Liver (tissue), 9 donors: ENCODE measurements around the gene OR6A2. TPM values are rescaled to one million over a fixed set of nuclear protein-coding genes. Genes with fewer than 3 reads are reported as not detected.

ENCODE experiments used
- DNase-seq: peaks from one replicate; pipeline ENCODE4 v3.0.0-alpha.2; 2017; ENCODE audit warnings: low spot score
- H3K27ac ChIP-seq, 2 donors: one replicate each; pipeline ENCODE4 v1.7.0; 2013; ENCODE audit warnings: inconsistent platforms in 2 of 2, low read length in 2 of 2, control low read depth in 1 of 2, low read depth in 1 of 2, mild to moderate bottlenecking in 1 of 2
- H3K27me3 ChIP-seq, 4 donors: one replicate each; pipeline versions ENCODE4 v1.6.1 to v1.7.0; 2013; ENCODE audit warnings: low read length in 3 of 4, inconsistent platforms in 1 of 4, mild to moderate bottlenecking in 1 of 4, moderate library complexity in 1 of 4; ENCODE audit not compliant: control insufficient read depth in 4 of 4, insufficient read depth in 4 of 4
- H3K36me3 ChIP-seq, 4 donors: one replicate each; pipeline versions ENCODE4 v1.6.1 to v1.7.0; 2013; ENCODE audit warnings: low read length in 3 of 4, mild to moderate bottlenecking in 3 of 4, low read depth in 1 of 4, moderate library complexity in 1 of 4; ENCODE audit not compliant: control insufficient read depth in 4 of 4, insufficient read depth in 3 of 4
- H3K4me1 ChIP-seq, 4 donors: one replicate each; pipeline versions ENCODE4 v1.6.1 to v1.7.0; 2013; ENCODE audit warnings: low read length in 3 of 4, mild to moderate bottlenecking in 3 of 4, moderate library complexity in 1 of 4; ENCODE audit not compliant: control insufficient read depth in 4 of 4, insufficient read depth in 4 of 4
- H3K4me3 ChIP-seq, 3 donors: one replicate each; pipeline versions ENCODE4 v1.6.1 to v1.7.0; 2013; ENCODE audit warnings: low read length in 3 of 3, control low read depth in 1 of 3, low read depth in 1 of 3, mild to moderate bottlenecking in 1 of 3
- H3K9ac ChIP-seq, 2 donors: one replicate each; pipeline ENCODE4 v1.7.0; 2013; ENCODE audit warnings: low read length in 2 of 2, mild to moderate bottlenecking in 2 of 2, moderate library complexity in 2 of 2, control low read depth in 1 of 2, low read depth in 1 of 2
- H3K9me3 ChIP-seq, 4 donors: one replicate each; pipeline versions ENCODE4 v1.6.1 to v1.7.0; 2013; ENCODE audit warnings: low read length in 3 of 4; ENCODE audit not compliant: control insufficient read depth in 4 of 4
- ATF3 ChIP-seq: IDR thresholded peaks from 2 replicates; pipeline ENCODE4 v1.6.1; 2016; ENCODE audit warnings: antibody characterized with exemption
- EGR1 ChIP-seq, 2 donors: IDR thresholded peaks; 2 replicates each; pipeline ENCODE4 v1.6.1; 2016 to 2018; ENCODE audit warnings: antibody characterized with exemption in 2 of 2, low read depth in 2 of 2
- FOXA1 ChIP-seq: IDR thresholded peaks from 2 replicates; pipeline ENCODE4 v1.6.1; 2016; ENCODE audit warnings: antibody characterized with exemption
- GABPA ChIP-seq, 2 donors: IDR thresholded peaks in 1 of 2; conservative IDR thresholded peaks in 1 of 2; 2 replicates each; pipeline ENCODE4 v1.6.1; 2016; ENCODE audit warnings: antibody characterized with exemption in 2 of 2, mild to moderate bottlenecking in 1 of 2, moderate library complexity in 1 of 2
- HNF4A ChIP-seq, 2 donors: conservative IDR thresholded peaks; 2 replicates each; pipeline ENCODE4 v1.6.1; 2016; ENCODE audit warnings: antibody characterized with exemption in 2 of 2, mild to moderate bottlenecking in 2 of 2
- HNF4G ChIP-seq: IDR thresholded peaks from 2 replicates; pipeline ENCODE4 v1.6.1; 2016; ENCODE audit warnings: antibody characterized with exemption
- JUND ChIP-seq, 2 donors: IDR thresholded peaks; 2 replicates each; pipeline ENCODE4 v1.6.1; 2016; ENCODE audit warnings: antibody characterized with exemption in 2 of 2
- NR2F2 ChIP-seq: IDR thresholded peaks from 2 replicates; pipeline ENCODE4 v1.6.1; 2016; ENCODE audit warnings: antibody characterized with exemption
- RAD21 ChIP-seq, 2 donors: IDR thresholded peaks; 2 replicates each; pipeline ENCODE4 v1.6.1; 2016; ENCODE audit warnings: antibody characterized with exemption in 2 of 2, mild to moderate bottlenecking in 2 of 2
- REST ChIP-seq: IDR thresholded peaks from 2 replicates; pipeline ENCODE4 v1.6.1; 2016; ENCODE audit warnings: antibody characterized with exemption, mild to moderate bottlenecking
- RXRA ChIP-seq, 2 donors: IDR thresholded peaks; 2 replicates each; pipeline ENCODE4 v1.6.1; 2017 to 2018; ENCODE audit warnings: antibody characterized with exemption in 2 of 2, mild to moderate bottlenecking in 1 of 2
- SP1 ChIP-seq: IDR thresholded peaks from 2 replicates; pipeline ENCODE4 v1.6.1; 2018; ENCODE audit warnings: antibody characterized with exemption, mild to moderate bottlenecking
- TAF1 ChIP-seq: conservative IDR thresholded peaks from 2 replicates; pipeline ENCODE4 v1.6.1; 2016; ENCODE audit warnings: antibody characterized with exemption, mild to moderate bottlenecking
- YY1 ChIP-seq: IDR thresholded peaks from 2 replicates; pipeline ENCODE4 v1.6.1; 2016; ENCODE audit warnings: antibody characterized with exemption, mild to moderate bottlenecking
- polyA plus RNA-seq, 2 donors: library from polyadenylated mRNA; stranded (reverse) in 1 of 2; unstranded in 1 of 2; fragments of 200-250 nt in 1 of 2; fragments of >200 nt in 1 of 2; fragmentation: Nextera tagmentation in 1 of 2; extraction: Ambion mirVana in 1 of 2; gene quantifications; one replicate each; pipeline versions ENCODE4 v1.2.1 to v1.2.3, GENCODE V29; 2013 to 2015
- total RNA-seq, 2 donors: library from RNA; depleted of rRNA; stranded (reverse); fragments of >200 nt; gene quantifications; one replicate each; pipeline ENCODE4 v1.2.3, GENCODE V29; 2014
- TF ChIP-seq, protein P1 (sequence below): IDR thresholded peaks from 2 replicates; pipeline ENCODE4 v1.6.1; 2016; ENCODE audit warnings: antibody characterized with exemption
- TF ChIP-seq, protein P2 (sequence below): fragments of 150-350 bp; IDR thresholded peaks from 2 replicates; pipeline ENCODE4 v1.5.1; 2017; ENCODE audit warnings: improper control_type of control experiment, low read depth, low read length; ENCODE audit not compliant: missing input control
- donor health status: healthy.
- donor health status: healthy.
- donor health status: healthy.
- donor health status: healthy.
- donor health status: healthy.

OR6A2 gene
- total and polyA plus RNA-seq, 4 donors = 0.08 TPM; not detected in 3

GRCh38 chr11:6780829-6781228 lies 18.7 kb downstream of the OR6A2 start:
- Histone ChIP-seq H3K4me1 (no peaks in the 10 kb centered on the region), H3K36me3 (no peaks in the 10 kb centered on the region), H3K27me3 (no peaks in the 10 kb centered on the region), H3K27ac (no peak overlapping the region), H3K4me3 (no peak overlapping the region), H3K9me3 (no peaks in the 10 kb centered on the region), H3K9ac (no peak overlapping the region)
- TF ChIP-seq YY1 (no peak), SP1 (no peak), GABPA (IDR thresholded peaks at IDR 0.05 in 1 of 2, conservative IDR thresholded peaks at IDR 0.05 in 1 of 2) (no peak), HNF4G (no peak), RAD21 (IDR thresholded peaks at IDR 0.05) (no peak), ATF3 (no peak), RXRA (IDR thresholded peaks at IDR 0.05) (no peak), EGR1 (IDR thresholded peaks at IDR 0.05; ENCODE audit: low read depth in 2 of 2) (no peak), NR2F2 (no peak), TAF1 (no peak), HNF4A (conservative IDR thresholded peaks at IDR 0.05) (no peak), REST (no peak), FOXA1 (no peak), JUND (IDR thresholded peaks at IDR 0.05) (no peak)
- TF ChIP-seq, protein P1, sequence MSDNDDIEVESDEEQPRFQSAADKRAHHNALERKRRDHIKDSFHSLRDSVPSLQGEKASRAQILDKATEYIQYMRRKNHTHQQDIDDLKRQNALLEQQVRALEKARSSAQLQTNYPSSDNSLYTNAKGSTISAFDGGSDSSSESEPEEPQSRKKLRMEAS = no peak
- TF ChIP-seq, protein P2, sequence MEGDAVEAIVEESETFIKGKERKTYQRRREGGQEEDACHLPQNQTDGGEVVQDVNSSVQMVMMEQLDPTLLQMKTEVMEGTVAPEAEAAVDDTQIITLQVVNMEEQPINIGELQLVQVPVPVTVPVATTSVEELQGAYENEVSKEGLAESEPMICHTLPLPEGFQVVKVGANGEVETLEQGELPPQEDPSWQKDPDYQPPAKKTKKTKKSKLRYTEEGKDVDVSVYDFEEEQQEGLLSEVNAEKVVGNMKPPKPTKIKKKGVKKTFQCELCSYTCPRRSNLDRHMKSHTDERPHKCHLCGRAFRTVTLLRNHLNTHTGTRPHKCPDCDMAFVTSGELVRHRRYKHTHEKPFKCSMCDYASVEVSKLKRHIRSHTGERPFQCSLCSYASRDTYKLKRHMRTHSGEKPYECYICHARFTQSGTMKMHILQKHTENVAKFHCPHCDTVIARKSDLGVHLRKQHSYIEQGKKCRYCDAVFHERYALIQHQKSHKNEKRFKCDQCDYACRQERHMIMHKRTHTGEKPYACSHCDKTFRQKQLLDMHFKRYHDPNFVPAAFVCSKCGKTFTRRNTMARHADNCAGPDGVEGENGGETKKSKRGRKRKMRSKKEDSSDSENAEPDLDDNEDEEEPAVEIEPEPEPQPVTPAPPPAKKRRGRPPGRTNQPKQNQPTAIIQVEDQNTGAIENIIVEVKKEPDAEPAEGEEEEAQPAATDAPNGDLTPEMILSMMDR = no peak
- DNase-seq = no peak

- Histone ChIP-seq H3K4me3 (no peak overlapping the region), H3K9me3 (no peaks in the 10 kb centered on the region), H3K36me3 (no peaks in the 10 kb centered on the region), H3K4me1 (no peaks in the 10 kb centered on the region), H3K27ac (no peak overlapping the region), H3K9ac (no peak overlapping the region), H3K27me3 (no peaks in the 10 kb centered on the region)
- TF ChIP-seq EGR1 (IDR thresholded peaks at IDR 0.05; ENCODE audit: low read depth in 2 of 2) (no peak), HNF4G (no peak), RAD21 (IDR thresholded peaks at IDR 0.05) (no peak)
- DNase-seq = no peak
Observed at GRCh38 chr11:6778518-6778917, 21.0 kb downstream of the OR6A2 start.
